ENCODE data around the gene FERMT3.
"Not testable (repeated sequence)": the region's sequence is repeated elsewhere in the genome, so short reads cannot be mapped to it uniquely, and the experiment has no call there.

The FERMT3 gene

DNA sequence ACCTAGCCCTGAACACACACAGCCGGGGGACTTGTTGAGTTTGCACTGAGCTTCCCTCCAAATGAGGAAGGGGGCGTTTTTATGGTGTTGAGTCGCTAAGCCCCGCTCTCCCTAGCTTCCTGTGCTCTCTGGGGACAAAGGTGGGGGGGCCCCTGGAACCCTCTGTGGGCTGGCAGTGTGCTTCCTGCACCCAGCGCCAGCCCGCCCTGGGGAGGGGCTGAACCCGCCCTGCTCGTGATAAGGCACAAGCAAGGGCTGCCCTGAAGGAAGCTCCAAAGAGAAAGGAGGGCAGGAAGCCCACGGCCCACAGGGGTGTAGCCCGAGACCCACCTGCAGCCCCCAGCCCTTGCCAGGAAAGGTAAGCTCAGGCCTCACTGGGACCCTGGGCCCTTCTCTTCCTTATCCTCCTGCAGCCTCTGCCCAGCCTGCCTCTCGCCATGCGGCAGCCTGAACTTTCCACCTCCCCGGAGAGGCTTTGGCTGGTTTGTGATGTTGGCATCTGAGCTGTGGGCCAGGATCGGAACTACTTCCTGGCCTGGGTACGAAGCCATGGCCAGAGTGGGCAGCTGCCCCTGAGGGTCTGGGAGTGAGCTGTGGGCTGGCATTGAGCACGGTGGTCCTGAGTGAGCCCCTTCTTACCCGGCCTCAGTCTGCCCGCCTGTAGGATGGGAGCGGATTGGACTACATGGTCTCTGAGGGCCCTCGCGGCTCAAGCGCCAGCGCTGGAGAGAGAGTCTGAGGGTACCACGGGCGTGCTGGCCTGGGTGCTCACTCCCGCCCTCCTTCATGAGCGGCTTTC lies at the start of gene FERMT3:
Gene FERMT3 (plus strand): TSS at position 265 of the 799 bp plus-strand sequence. CDS start 644 bp downstream, outside the sequence.
- Histone ChIP-seq H3K4me3 (ENCODE audit: low read length) (no peak within 1 kb of the TSS), H3K27me3 (ENCODE audit: insufficient read depth, low read length) (no peaks in the 10 kb centered on the region), H3K36me3 (ENCODE audit: insufficient read depth, low read length) (peaks cover 39% of the 10 kb centered on the region), H2AFZ (ENCODE audit: low read depth, low read length) (no peak within 1 kb of the TSS), H3K4me1 (ENCODE audit: insufficient read depth, low read length) (peaks cover 3% of the 10 kb centered on the region), H3K9me3 (ENCODE audit: low read length) (no peaks in the 10 kb centered on the region)

DNA sequence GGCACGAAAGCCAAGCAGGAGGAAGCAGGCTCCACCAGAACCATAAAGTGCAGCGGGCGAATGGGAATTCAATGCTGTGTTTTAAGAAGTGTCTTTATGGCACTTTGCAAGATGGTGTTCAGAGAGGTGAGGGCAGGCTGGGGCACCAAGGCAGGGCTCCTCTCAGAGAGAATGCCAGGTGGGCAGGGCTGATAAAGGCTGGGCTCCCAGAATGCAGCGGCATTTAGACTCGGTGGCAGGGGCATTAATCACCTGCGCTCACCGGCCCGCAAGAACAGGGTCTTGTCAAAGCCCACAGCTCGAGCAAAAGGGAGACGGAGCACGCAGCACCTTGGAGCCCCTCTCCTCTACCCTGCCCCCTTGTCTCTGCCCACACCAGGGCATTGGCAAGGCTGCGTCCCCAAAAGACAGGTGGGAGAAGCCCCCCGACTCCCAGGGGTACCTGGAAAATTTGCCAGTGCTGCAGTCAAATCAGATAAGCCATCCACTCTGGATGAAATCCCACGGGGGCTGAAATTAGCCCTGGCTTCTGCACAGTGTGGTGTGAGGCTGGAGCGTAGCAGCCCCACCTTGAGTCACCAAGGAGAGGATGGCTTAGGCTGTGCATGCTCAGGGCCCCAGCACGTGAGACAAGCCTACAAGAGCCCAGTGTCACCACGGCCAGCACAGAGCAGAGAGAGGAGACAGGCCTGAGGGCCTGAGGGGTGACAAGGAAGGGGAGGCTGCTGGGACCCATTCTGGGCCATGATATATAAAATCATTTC lies 48.7 kb upstream of the FERMT3 start:
- Histone ChIP-seq H3K9me3 (ENCODE audit: low read length) (no peaks in the 10 kb centered on the region), H3K36me3 (ENCODE audit: insufficient read depth, low read length) (no peaks in the 10 kb centered on the region), H3K4me3 (ENCODE audit: low read length) (no peak overlapping the region)

DNA sequence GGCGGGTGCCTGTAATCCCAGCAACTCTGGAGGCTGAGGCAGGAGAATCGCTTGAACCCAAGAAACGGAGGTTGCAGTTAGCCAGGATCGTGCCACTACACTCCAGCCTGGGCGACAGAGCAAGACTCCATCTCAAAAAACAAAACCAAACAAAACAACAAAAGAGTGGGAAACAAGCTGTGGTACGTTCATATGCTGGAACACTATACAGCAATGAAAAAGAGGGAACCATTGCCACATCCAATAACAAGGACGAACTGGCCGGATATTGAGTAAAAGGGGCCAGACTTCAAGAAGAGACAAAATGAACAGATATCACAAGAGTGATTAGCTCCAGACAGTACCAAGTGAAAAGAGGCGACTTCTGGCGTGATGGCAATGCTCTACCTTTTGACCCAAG lies 45.5 kb upstream of the FERMT3 start:
- Histone ChIP-seq H3K27me3 (ENCODE audit: insufficient read depth, low read length) (no peaks in the 10 kb centered on the region), H3K9me3 (ENCODE audit: low read length) (no peaks in the 10 kb centered on the region), H3K36me3 (ENCODE audit: insufficient read depth, low read length) (no peaks in the 10 kb centered on the region), H3K4me1 (ENCODE audit: insufficient read depth, low read length) (peaks cover 3% of the 10 kb centered on the region), H3K4me3 (ENCODE audit: low read length) (no peak overlapping the region), H2AFZ (ENCODE audit: low read depth, low read length) (no peak overlapping the region)

More for the DNA sequence above, 48.7 kb upstream of the FERMT3 start:
- Histone ChIP-seq H2AFZ (ENCODE audit: low read depth, low read length) (no peak overlapping the region), H3K27me3 (ENCODE audit: insufficient read depth, low read length) (no peaks in the 10 kb centered on the region), H3K4me1 (ENCODE audit: insufficient read depth, low read length) (peaks cover 11% of the 10 kb centered on the region)

DNA sequence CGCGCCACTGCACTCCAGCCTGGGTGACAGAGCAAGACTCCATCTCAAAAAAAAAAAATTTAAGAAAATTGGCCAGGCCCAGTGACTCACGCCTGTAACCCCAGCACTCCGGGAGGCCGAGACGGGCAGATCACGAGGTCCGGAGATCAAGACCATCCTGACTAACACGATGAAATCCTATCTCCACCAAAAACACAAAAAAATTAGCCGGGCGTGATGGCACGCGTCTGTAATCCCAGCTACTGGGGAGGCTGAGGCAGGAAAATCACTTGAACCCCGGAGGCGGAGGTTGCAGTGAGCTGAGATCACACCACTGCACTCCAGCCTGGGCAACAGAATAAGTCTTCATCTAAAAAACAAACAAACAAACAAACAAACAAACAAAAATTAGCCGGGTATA lies 43.8 kb upstream of the FERMT3 start:
- not testable (repeated sequence) for H3K36me3 ChIP-seq (ENCODE audit: insufficient read depth, low read length); H3K4me3 ChIP-seq (ENCODE audit: low read length); H3K27me3 ChIP-seq (ENCODE audit: insufficient read depth, low read length); H2AFZ ChIP-seq (ENCODE audit: low read depth, low read length); H3K9me3 ChIP-seq (ENCODE audit: low read length); H3K4me1 ChIP-seq (ENCODE audit: insufficient read depth, low read length)

DNA sequence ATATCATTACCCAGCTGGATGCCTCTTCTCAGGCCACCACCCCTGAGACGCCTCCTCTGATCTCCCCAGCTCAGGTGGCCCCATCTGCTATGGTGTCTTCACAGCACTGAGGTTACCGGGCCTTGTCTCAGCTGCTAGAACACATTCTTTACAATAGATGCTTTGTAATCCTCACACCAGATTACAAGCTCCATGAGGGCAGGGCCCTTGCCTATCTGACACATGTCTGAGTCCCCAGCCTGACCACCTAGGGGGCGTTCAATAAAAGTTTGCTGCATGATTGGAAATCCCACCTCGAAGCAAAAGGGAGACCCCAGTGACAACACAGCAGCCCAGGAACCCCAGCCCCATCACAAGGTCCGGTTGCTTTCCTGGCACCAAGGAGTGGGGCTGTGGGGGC lies 42.6 kb upstream of the FERMT3 start:
- H3K27me3 ChIP-seq (ENCODE audit: insufficient read depth, low read length), result no peaks in the 10 kb centered on the region

DNA sequence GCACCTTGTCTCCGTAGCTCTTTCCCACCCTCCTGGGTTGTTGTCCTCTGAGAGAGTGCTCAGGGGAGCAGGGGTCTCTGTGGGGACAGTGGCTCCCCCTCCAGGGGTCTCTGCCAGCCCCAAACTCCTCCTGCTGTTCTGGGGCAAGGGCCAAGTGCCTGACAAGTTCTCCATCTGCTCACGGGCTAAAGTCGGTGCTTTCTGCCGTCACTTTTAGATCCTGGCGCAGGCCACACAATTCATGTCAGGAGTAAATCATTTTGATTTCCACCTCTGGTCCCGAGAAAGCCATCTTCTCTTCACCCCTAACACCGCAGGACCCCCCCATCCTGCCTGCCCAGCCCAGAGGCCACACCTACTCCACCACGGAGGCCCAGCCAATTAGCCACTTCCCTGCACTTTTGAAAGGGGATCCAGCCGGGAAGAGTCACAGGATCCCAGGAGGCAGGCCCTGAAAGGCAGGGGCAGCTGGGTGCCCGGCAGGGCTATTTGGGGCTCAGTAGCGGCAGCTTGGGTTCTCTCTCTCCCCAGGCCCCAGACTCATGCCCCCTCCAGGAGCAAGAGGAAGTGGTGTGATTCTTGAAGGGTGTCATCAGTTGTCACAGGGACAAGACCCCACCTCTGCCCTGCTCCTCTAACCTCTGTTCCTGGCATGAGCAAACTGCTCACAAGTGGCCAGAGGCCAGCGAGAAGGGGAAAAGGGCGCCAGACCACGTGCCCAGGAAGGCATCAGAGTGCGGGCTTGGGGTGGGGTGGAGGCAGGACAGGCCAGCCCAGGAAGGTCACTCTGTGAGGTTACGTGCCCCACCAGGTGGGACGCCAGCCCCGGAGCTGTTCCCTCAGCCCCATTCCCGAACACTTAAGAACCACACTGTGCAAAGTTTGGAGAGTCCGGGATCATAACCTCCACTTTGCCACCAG lies 41.9 kb upstream of the FERMT3 start:
- peaks cover 3% of the 10 kb centered on the region for H3K4me1 ChIP-seq (ENCODE audit: insufficient read depth, low read length)
- H3K36me3 ChIP-seq (ENCODE audit: insufficient read depth, low read length), result no peaks in the 10 kb centered on the region
- no peak overlapping the region for H3K4me3 ChIP-seq (ENCODE audit: low read length)
- H3K27me3 ChIP-seq (ENCODE audit: insufficient read depth, low read length), result no peaks in the 10 kb centered on the region
- no peak overlapping the region for H2AFZ ChIP-seq (ENCODE audit: low read depth, low read length)
- H3K9me3 ChIP-seq (ENCODE audit: low read length), result no peaks in the 10 kb centered on the region

More for the DNA sequence above, 42.6 kb upstream of the FERMT3 start:
- Histone ChIP-seq H3K4me1 (ENCODE audit: insufficient read depth, low read length) (peaks cover 3% of the 10 kb centered on the region), H3K4me3 (ENCODE audit: low read length) (no peak overlapping the region), H2AFZ (ENCODE audit: low read depth, low read length) (no peak overlapping the region), H3K36me3 (ENCODE audit: insufficient read depth, low read length) (no peaks in the 10 kb centered on the region), H3K9me3 (ENCODE audit: low read length) (no peaks in the 10 kb centered on the region)

DNA sequence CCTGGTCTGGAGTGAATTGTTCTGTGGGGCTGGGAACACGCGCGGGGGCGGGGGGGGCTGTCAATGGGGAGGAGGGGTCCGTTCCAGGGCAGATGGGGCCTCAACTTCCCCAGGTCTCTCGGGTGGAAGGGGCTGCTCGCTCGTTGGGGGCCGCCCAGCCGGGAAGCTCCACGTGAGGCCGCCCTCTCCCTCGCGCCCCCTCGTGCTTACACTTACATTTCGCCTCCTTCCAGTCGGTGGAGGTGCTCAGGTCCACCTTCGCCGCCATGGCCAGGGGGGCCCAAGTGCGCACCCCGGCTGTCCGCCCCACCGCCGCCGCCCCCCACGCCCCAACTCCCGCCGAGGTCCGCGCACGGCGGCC lies 41.1 kb upstream of the FERMT3 start:
- H3K36me3 ChIP-seq (ENCODE audit: insufficient read depth, low read length), result no peaks in the 10 kb centered on the region
- no peaks in the 10 kb centered on the region for H3K9me3 ChIP-seq (ENCODE audit: low read length)
- no peaks in the 10 kb centered on the region for H3K27me3 ChIP-seq (ENCODE audit: insufficient read depth, low read length)
- H3K4me3 ChIP-seq (ENCODE audit: low read length), result peak overlapping the region; percentile 81
- peak overlapping the region; percentile 87 for H2AFZ ChIP-seq (ENCODE audit: low read depth, low read length)
- peaks cover 3% of the 10 kb centered on the region for H3K4me1 ChIP-seq (ENCODE audit: insufficient read depth, low read length)

DNA sequence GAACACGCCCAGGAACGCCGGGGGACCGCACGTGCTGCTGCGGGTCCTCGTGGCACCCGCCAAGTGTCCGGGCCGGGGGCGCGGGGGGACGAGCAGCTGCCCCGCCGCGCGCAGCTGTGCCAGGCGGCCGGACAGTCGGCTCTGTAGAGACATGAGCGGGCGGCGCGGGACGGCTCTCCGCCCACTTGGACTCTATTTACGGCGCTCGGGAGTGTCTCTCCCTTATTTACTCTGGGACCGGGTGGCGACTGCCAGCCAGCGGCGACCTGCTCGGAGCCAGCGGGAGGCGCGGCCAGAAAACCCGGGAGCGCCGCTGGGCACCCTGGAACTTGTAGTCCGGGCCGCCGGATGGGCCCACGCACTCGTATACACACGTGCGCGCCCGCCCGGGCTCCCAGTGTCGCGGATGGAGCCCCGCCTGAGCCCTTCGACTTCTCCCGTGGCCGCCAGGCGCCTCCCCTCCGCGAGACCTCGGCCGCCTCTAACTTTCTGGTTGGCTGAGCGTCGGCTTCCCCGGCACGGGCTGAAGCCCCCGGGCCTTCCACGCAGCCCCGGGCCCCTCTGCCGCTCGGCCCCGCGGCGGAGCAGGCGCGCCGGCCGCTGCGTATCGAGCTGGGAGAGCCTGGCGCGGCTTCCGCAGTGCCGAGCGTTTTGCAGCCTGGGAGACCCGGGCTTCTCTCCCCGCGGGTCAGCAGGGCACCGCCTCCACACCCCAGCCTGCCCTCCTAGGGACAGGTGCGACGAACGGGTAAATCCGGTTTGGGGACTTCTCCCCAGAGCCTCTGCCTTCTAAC lies 40.5 kb upstream of the FERMT3 start, which contains the start of gene MACROD1:
Gene MACROD1 (minus strand): TSS at position 272 of the 794 bp plus-strand sequence. CDS start 119 bp downstream, at position 153.
- Histone ChIP-seq H3K36me3 (ENCODE audit: insufficient read depth, low read length) (no peaks in the 10 kb centered on the region), H3K4me1 (ENCODE audit: insufficient read depth, low read length) (peaks cover 3% of the 10 kb centered on the region), H3K4me3 (ENCODE audit: low read length) (peak within 1 kb of the TSS; percentile 81), H2AFZ (ENCODE audit: low read depth, low read length) (peak within 1 kb of the TSS; percentile 87), H3K9me3 (ENCODE audit: low read length) (no peaks in the 10 kb centered on the region), H3K27me3 (ENCODE audit: insufficient read depth, low read length) (no peaks in the 10 kb centered on the region)

DNA sequence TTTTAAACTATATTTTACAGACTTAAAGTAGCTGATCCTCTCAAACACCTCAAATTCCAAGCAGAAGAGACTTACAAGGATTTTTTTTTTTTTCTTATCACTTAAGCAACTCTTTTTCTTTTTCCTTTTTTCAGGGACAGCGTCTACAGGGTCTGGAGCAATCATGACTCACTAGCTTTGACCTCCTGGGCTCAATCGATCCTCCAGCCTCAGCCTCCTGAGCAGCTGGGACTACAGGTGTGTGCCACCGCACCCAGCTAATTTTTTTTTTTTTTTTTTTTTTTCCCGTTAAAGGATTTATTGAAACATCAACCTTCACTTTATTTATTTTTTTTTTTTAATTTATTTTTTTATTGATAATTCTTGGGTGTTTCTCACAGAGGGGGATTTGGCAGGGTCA lies 36.1 kb upstream of the FERMT3 start:
- Histone ChIP-seq H3K9me3 (ENCODE audit: low read length) (peaks cover 3% of the 10 kb centered on the region), H3K27me3 (ENCODE audit: insufficient read depth, low read length) (no peaks in the 10 kb centered on the region), H3K4me1 (ENCODE audit: insufficient read depth, low read length) (no peaks in the 10 kb centered on the region), H3K36me3 (ENCODE audit: insufficient read depth, low read length) (no peaks in the 10 kb centered on the region), H3K4me3 (ENCODE audit: low read length) (no peak overlapping the region), H2AFZ (ENCODE audit: low read depth, low read length) (no peak overlapping the region)

DNA sequence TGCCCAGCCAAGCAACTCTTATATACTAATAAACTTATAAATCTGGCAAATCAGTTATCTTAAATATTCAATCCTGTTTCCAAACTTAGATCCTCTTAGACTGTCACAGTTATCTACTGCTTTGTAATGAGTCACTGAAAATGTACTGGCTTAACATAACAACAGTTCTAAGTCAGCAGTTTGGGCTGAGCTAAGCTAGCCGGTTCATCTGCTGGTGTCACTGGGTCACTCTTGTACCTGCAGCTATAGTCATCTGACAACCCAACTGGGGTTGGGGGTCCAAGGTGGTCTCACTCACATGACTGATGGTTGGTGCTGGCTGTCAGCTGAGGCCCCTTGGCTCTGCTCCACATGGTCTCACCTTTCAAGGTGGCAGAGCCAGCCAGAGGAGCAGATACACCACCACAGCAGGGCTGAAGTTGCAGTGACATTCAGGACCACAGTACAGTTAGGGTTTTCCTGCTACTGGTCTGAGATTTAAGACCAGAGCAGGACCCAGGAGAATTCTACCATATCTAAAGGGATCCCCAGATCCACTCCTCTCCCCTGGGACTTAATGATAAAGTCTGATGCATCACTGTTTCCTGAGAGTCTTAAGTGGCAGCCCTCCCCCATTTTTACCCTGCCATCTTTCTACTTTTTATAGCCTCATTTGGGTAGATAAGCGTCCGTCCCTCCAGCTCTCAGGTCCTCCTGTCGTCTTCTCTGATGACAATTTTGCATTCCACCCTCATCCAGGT lies 32.7 kb upstream of the FERMT3 start:
- H3K4me3 ChIP-seq (ENCODE audit: low read length), result no peak overlapping the region
- H3K36me3 ChIP-seq (ENCODE audit: insufficient read depth, low read length), result no peaks in the 10 kb centered on the region
- H2AFZ ChIP-seq (ENCODE audit: low read depth, low read length), result no peak overlapping the region
- peaks cover 3% of the 10 kb centered on the region for H3K9me3 ChIP-seq (ENCODE audit: low read length)
- no peaks in the 10 kb centered on the region for H3K27me3 ChIP-seq (ENCODE audit: insufficient read depth, low read length)
- no peaks in the 10 kb centered on the region for H3K4me1 ChIP-seq (ENCODE audit: insufficient read depth, low read length)

DNA sequence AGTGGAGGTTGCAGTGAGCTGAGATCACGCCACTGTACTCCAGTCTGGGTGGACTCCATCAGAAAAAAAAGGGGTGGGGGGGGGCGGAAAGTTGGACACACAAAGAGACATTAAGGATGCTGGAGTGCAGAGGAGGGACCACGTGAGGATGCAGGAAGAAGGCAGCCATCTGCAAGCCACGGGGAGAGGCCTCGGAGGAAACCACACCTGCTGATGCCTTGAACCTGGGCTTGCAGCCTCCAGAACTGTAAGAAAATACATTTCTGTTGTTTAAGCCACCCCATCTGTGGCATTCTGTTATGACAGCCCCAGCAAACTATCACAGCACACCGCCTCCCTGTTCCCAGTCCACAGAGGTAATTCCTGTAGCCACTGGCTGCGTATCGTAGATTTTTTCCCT lies 29.8 kb upstream of the FERMT3 start:
- H2AFZ ChIP-seq (ENCODE audit: low read depth, low read length), result no peak overlapping the region
- H3K9me3 ChIP-seq (ENCODE audit: low read length), result peaks cover 3% of the 10 kb centered on the region
- no peaks in the 10 kb centered on the region for H3K27me3 ChIP-seq (ENCODE audit: insufficient read depth, low read length)
- H3K4me3 ChIP-seq (ENCODE audit: low read length), result no peak overlapping the region
- no peaks in the 10 kb centered on the region for H3K36me3 ChIP-seq (ENCODE audit: insufficient read depth, low read length)
- H3K4me1 ChIP-seq (ENCODE audit: insufficient read depth, low read length), result peaks cover 6% of the 10 kb centered on the region

DNA sequence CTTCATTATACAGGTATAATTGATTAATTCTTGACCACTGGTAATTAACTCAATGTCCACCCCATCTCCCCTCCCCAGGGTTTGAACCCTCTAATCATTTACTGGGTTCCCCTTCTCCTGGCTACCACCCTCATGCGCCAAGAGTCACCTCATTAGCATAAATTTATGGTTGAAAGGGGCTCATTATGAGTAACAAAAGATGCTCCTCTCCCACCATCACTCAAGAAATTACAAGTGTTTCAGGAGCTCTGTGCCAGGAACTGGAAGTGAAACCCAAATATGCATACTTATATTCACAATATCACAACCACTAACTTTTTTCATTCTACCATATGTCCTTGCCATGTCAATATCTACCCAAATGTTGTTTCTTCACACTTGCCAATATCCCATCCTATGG lies 28.3 kb upstream of the FERMT3 start:
- no peak overlapping the region for H3K4me3 ChIP-seq (ENCODE audit: low read length)

More for the DNA sequence above, 28.3 kb upstream of the FERMT3 start:
- H3K4me1 ChIP-seq (ENCODE audit: insufficient read depth, low read length), result peaks cover 9% of the 10 kb centered on the region
- peaks cover 3% of the 10 kb centered on the region for H3K9me3 ChIP-seq (ENCODE audit: low read length)
- no peaks in the 10 kb centered on the region for H3K36me3 ChIP-seq (ENCODE audit: insufficient read depth, low read length)
- no peaks in the 10 kb centered on the region for H3K27me3 ChIP-seq (ENCODE audit: insufficient read depth, low read length)
- H2AFZ ChIP-seq (ENCODE audit: low read depth, low read length), result no peak overlapping the region
